H1 (cell line): ENCODE measurements around the gene GUCA2B. TPM values are rescaled to one million over a fixed set of nuclear protein-coding genes. Genes with fewer than 3 reads are reported as not detected.

ENCODE experiments used
- ASH2L ChIP-seq: fragments of 200-600, 300-600 bp; sonication (generic); IDR thresholded peaks from one replicate; pipeline ENCODE4 v1.7.1; 2017; ENCODE audit warnings: low read length
- CHD7 ChIP-seq: fragments of 300-600 bp; sonication (generic); IDR thresholded peaks from 2 replicates; pipeline ENCODE4 v1.7.1; 2012; ENCODE audit warnings: low read length, moderate library complexity, mild to moderate bottlenecking, inconsistent platforms; ENCODE audit not compliant: insufficient replicate concordance
- CTCF ChIP-seq, 3 experiments: IDR thresholded peaks; 1 replicate in 2 of 3; 2 replicates in 1 of 3; pipeline versions ENCODE4 v1.5.1 to v1.6.1; 2011; ENCODE audit warnings: low read length in 3 of 3, mild to moderate bottlenecking in 3 of 3, inconsistent platforms in 2 of 3, low read depth in 1 of 3, moderate library complexity in 1 of 3; ENCODE audit not compliant: insufficient read depth in 1 of 3; ENCODE audit errors: control extremely low read depth in 1 of 3
- EGR1 ChIP-seq: IDR thresholded peaks from 2 replicates; pipeline ENCODE4 v1.6.1; 2011; ENCODE audit warnings: low read depth, low read length, borderline replicate concordance
- GABPA ChIP-seq: IDR thresholded peaks from 2 replicates; pipeline ENCODE4 v1.6.1; 2011; ENCODE audit warnings: mild to moderate bottlenecking, low read length, moderate library complexity, borderline replicate concordance; ENCODE audit not compliant: insufficient read depth
- HDAC6 ChIP-seq: IDR thresholded peaks from one replicate; pipeline ENCODE4 v1.7.1; 2012; ENCODE audit warnings: low read depth, mild to moderate bottlenecking, inconsistent platforms, low read length, moderate library complexity
- polyA plus RNA-seq, 7 experiments: library from polyadenylated mRNA; depleted of rRNA in 3 of 7; stranded (reverse) in 5 of 7; unstranded in 2 of 7; fragments of >200 nt in 5 of 7; fragments of 200-250 nt in 2 of 7; gene quantifications; 1 replicate in 5 of 7; 2 replicates in 1 of 7; 4 replicates in 1 of 7; pipeline versions ENCODE4 v1.2.1 to v1.2.3, GENCODE V29; 2011 to 2013; ENCODE audit warnings: missing spikeins in 2 of 7, mixed read lengths in 2 of 7
- total RNA-seq: library from RNA; stranded (reverse); fragmentation: NEBNext Ultra II Directional; extraction: Animal tissue kit (Norgen Biotek cat#: 25700); gene quantifications from 2 replicates; pipeline ENCODE4 v1.2.1, GENCODE V29; 2021

GUCA2B gene
- total and polyA plus RNA-seq, 2 of the 8 experiments (the other 6 are each of a cell fraction or from before 2014, with no cell fraction given), result not detected

GRCh38 chr1:42136466-42136865 lies 16.7 kb upstream of the GUCA2B start (continued):
- TF ChIP-seq CHD7 (no peak), CTCF (IDR thresholded peaks at IDR 0.05; ENCODE audit: control extremely low read depth in 1 of 3, insufficient read depth in 1 of 3, low read depth in 1 of 3, low read length in 3 of 3) (no peak), HDAC6 (no peak), ASH2L (no peak), GABPA (no peak), EGR1 (no peak)
- TF ChIP-seq, all 59 proteins: peak for 0
